ENCODE data around the gene GALNT14. TPM values are rescaled to one million over a fixed set of nuclear protein-coding genes. Genes with fewer than 3 reads are reported as not detected.
A peak's percentile ranks its signal among the peaks of the same experiment; 100 is the strongest.
"Not testable (repeated sequence)": the region's sequence is repeated elsewhere in the genome, so short reads cannot be mapped to it uniquely, and the experiment has no call there.

Gene GALNT14, protein sequence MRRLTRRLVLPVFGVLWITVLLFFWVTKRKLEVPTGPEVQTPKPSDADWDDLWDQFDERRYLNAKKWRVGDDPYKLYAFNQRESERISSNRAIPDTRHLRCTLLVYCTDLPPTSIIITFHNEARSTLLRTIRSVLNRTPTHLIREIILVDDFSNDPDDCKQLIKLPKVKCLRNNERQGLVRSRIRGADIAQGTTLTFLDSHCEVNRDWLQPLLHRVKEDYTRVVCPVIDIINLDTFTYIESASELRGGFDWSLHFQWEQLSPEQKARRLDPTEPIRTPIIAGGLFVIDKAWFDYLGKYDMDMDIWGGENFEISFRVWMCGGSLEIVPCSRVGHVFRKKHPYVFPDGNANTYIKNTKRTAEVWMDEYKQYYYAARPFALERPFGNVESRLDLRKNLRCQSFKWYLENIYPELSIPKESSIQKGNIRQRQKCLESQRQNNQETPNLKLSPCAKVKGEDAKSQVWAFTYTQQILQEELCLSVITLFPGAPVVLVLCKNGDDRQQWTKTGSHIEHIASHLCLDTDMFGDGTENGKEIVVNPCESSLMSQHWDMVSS
- total RNA-seq = 1 to 10 TPM; 1.5 to 2.1 TPM
- polyA plus RNA-seq (ENCODE audit: insufficient read length in 6 of 6) = 1 to 10 TPM; 4.5 to 8.3 (median 6.0) TPM
- long read RNA-seq, donor 1, partial matches to known transcripts = 0 of 1 reads
- long read RNA-seq, donor 1, other reads (novel, unspliced or antisense) = 0 of 1 reads
- long read RNA-seq, donor 2, partial matches to known transcripts = 0 of 2 reads
- long read RNA-seq, donor 2, other reads (novel, unspliced or antisense) = 0 of 2 reads
- long read RNA-seq, donor 3 = 0 reads
- long read RNA-seq, donor 4, partial matches to known transcripts = 0 of 1 reads
- long read RNA-seq, donor 4, other reads (novel, unspliced or antisense) = 0 of 1 reads
- long read RNA-seq, donor 5, partial matches to known transcripts = 0 of 1 reads
- long read RNA-seq, donor 5, other reads (novel, unspliced or antisense) = 0 of 1 reads
- long read RNA-seq, donor 6, partial matches to known transcripts = 0 of 2 reads
- long read RNA-seq, donor 6, other reads (novel, unspliced or antisense) = 0 of 2 reads
- long read RNA-seq, donor 7 = 0 reads
- long read RNA-seq, donor 8 = 0 reads
- long read RNA-seq, donor 9 = 0 reads
- long read RNA-seq, donor 10, partial matches to known transcripts = 0 of 2 reads
- long read RNA-seq, donor 10, other reads (novel, unspliced or antisense) = 0 of 2 reads
- long read RNA-seq, donor 11, partial matches to known transcripts = 0 of 2 reads
- long read RNA-seq, donor 11, other reads (novel, unspliced or antisense) = 0 of 2 reads
- long read RNA-seq, donor 12 = 0 reads

GRCh38 chr2:31138037-31138962, at the start of gene GALNT14:
Gene GALNT14, minus strand, starts transcription at chr2:31138440. Its CDS starts 354 bp downstream, at chr2:31138086.
- no peaks in the 10 kb centered on the region for H3K36me3 ChIP-seq
- DNase-seq (peak; percentile 42 to 94 (median 60)), ATAC-seq (peak; percentile 86)
- H3K4me3 ChIP-seq = peak within 1 kb of the TSS; percentile 38 to 46
- intact Hi-C loops (cut with DNase I) = no loop called here
- H3K27ac ChIP-seq = no peak within 1 kb of the TSS
- no peaks in the 10 kb centered on the region for H3K9me3 ChIP-seq
- H3K27me3 ChIP-seq = peaks cover 34 to 63% of the 10 kb centered on the region in 2 donors
- peaks cover 7 to 21% of the 10 kb centered on the region in 2 donors for H3K4me1 ChIP-seq
- TF ChIP-seq, protein P1, sequence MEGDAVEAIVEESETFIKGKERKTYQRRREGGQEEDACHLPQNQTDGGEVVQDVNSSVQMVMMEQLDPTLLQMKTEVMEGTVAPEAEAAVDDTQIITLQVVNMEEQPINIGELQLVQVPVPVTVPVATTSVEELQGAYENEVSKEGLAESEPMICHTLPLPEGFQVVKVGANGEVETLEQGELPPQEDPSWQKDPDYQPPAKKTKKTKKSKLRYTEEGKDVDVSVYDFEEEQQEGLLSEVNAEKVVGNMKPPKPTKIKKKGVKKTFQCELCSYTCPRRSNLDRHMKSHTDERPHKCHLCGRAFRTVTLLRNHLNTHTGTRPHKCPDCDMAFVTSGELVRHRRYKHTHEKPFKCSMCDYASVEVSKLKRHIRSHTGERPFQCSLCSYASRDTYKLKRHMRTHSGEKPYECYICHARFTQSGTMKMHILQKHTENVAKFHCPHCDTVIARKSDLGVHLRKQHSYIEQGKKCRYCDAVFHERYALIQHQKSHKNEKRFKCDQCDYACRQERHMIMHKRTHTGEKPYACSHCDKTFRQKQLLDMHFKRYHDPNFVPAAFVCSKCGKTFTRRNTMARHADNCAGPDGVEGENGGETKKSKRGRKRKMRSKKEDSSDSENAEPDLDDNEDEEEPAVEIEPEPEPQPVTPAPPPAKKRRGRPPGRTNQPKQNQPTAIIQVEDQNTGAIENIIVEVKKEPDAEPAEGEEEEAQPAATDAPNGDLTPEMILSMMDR (IDR thresholded peaks at IDR 0.05) = peak; percentile 16 to 38

GRCh38 chr2:31187166-31187565, 48.9 kb upstream of the GALNT14 start:
- DNase-seq (no peak), ATAC-seq (no peak)
- no peaks in the 10 kb centered on the region for H3K36me3 ChIP-seq
- TF ChIP-seq, protein P1 (IDR thresholded peaks at IDR 0.05) = no peak
- intact Hi-C loops (cut with DNase I) = no loop called here
- H3K4me1 ChIP-seq = no peaks in the 10 kb centered on the region
- no peak overlapping the region for H3K4me3 ChIP-seq
- H3K27ac ChIP-seq = no peak overlapping the region
- no peaks in the 10 kb centered on the region for H3K27me3 ChIP-seq
- H3K9me3 ChIP-seq = no peaks in the 10 kb centered on the region

- H3K4me3 ChIP-seq; H3K27ac ChIP-seq; H3K36me3 ChIP-seq; ATAC-seq; H3K4me1 ChIP-seq; H3K27me3 ChIP-seq; intact Hi-C loops (cut with DNase I); DNase-seq; H3K9me3 ChIP-seq: not testable (repeated sequence)
These were observed 45.7 kb upstream of the GALNT14 start for GRCh38 chr2:31183973-31184372.

DNA sequence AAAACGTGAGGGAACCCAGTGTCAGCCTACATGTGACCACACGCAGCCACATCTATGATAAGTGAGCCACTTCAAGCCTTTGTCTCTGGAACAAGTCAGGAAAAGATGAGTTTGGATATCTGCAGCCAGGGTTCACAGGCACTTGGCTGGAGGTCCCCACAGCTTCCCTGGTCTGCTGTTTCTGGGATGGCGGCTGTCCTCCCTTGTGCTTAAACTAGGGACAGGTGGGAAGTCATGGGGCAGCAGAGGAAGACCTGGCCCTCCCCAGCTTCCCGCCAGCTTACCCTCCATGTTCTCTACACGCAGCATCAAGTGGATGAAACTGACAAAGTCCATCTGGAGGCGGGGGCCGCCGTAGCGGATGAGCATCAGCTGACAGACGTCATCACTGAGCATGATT, 38.5 kb upstream of the GALNT14 start:
- intact Hi-C loops (cut with DNase I) = loop anchor here in 1 of 2 donors (10.0 kb wide), 2 partner anchors 158 to 462 kb away; no protein-coding TSS in a partner anchor
- Histone ChIP-seq H3K9me3 (no peaks in the 10 kb centered on the region), H3K27me3 (no peaks in the 10 kb centered on the region), H3K36me3 (no peaks in the 10 kb centered on the region), H3K4me3 (no peak overlapping the region), H3K27ac (no peak overlapping the region), H3K4me1 (no peaks in the 10 kb centered on the region)
- no peak for ATAC-seq
- no peak for DNase-seq
- TF ChIP-seq, protein P1 (IDR thresholded peaks at IDR 0.05) = no peak
